ENCODE data around the gene SLC40A1. TPM values are rescaled to one million over a fixed set of nuclear protein-coding genes. Genes with fewer than 3 reads are reported as not detected.

The SLC40A1 gene
- total RNA-seq, 1 experiment from 2014 or later: 109 TPM

GRCh38 chr2:189511210-189511959 is 69.2 kb downstream of the SLC40A1 start:
- H3K4me3 ChIP-seq (ENCODE audit: low read depth, low read length): no peak overlapping the region
- Mint-ChIP-seq H3K27me3 (ENCODE audit: insufficient read depth, unreplicated experiment) (no peaks in the 10 kb centered on the region), H3K9me3 (ENCODE audit: unreplicated experiment) (peaks cover 12% of the 10 kb centered on the region), H3K4me3 (ENCODE audit: unreplicated experiment) (no peak overlapping the region), H3K27ac (ENCODE audit: unreplicated experiment) (no peak overlapping the region), H3K4me1 (ENCODE audit: low read depth, unreplicated experiment) (peaks cover 4% of the 10 kb centered on the region), H3K36me3 (ENCODE audit: insufficient read depth, unreplicated experiment) (no peaks in the 10 kb centered on the region)
- ChIA-PET POLR2A (no interaction called here), CTCF (interaction anchor here (0.5 kb wide), 1 partner anchor 333 kb away, joined by 3 read pairs; no protein-coding TSS in a partner anchor)
- peaks cover 18% of the 10 kb centered on the region for H3K4me1 ChIP-seq
- no peaks in the 10 kb centered on the region for H3K36me3 ChIP-seq (ENCODE audit: control insufficient read depth, insufficient read depth, low read length)
- DNase-seq: no peak
- no TSS peak for BruUV-seq (replicated peaks)
- H3K27me3 ChIP-seq (replicated peaks; ENCODE audit: control insufficient read depth, insufficient read depth, low read length): no peaks in the 10 kb centered on the region
- TF ChIP-seq, protein P1, sequence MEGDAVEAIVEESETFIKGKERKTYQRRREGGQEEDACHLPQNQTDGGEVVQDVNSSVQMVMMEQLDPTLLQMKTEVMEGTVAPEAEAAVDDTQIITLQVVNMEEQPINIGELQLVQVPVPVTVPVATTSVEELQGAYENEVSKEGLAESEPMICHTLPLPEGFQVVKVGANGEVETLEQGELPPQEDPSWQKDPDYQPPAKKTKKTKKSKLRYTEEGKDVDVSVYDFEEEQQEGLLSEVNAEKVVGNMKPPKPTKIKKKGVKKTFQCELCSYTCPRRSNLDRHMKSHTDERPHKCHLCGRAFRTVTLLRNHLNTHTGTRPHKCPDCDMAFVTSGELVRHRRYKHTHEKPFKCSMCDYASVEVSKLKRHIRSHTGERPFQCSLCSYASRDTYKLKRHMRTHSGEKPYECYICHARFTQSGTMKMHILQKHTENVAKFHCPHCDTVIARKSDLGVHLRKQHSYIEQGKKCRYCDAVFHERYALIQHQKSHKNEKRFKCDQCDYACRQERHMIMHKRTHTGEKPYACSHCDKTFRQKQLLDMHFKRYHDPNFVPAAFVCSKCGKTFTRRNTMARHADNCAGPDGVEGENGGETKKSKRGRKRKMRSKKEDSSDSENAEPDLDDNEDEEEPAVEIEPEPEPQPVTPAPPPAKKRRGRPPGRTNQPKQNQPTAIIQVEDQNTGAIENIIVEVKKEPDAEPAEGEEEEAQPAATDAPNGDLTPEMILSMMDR (IDR thresholded peaks at IDR 0.05; ENCODE audit: insufficient read depth in 1 of 2, low read depth in 1 of 2, low read length in 1 of 2, severe bottlenecking in 1 of 2, unreplicated experiment in 1 of 2): no peak
- peaks cover 8% of the 10 kb centered on the region; the same call in 1 of the 2 replicates for H3K9me3 ChIP-seq
- intact Hi-C loops (cut with micrococcal nuclease; ENCODE audit: unreplicated experiment): no loop called here

Other genes with a start within 250 kb of the SLC40A1 start
- gene WDR75, start 139.3 kb downstream of the SLC40A1 start, total RNA-seq (2022): 50.2 and 57.7 TPM in 2 replicates
- gene ASNSD1, start 80.7 kb upstream of the SLC40A1 start, total RNA-seq (2022): 39.2 and 49.4 TPM in 2 replicates
- 2.2 and 4.7 TPM in 2 replicates for gene ANKAR, start 93.9 kb upstream of the SLC40A1 start, total RNA-seq (2022)
- gene OSGEPL1, start 182.0 kb upstream of the SLC40A1 start, total RNA-seq (2022): 5.0 and 5.3 TPM in 2 replicates
- gene ORMDL1, start 203.6 kb upstream of the SLC40A1 start, total RNA-seq (2022): 52.1 and 52.7 TPM in 2 replicates
- 38.1 and 40.2 TPM in 2 replicates for gene PMS1, start 203.7 kb upstream of the SLC40A1 start, total RNA-seq (2022)

Measured in Caco-2 (cell line).